CD14-positive monocyte (primary cell): Measurements from ENCODE around the gene TRIM52. TPM values are rescaled to one million over a fixed set of nuclear protein-coding genes. Genes with fewer than 3 reads are reported as not detected.

Experiments used
- DNase-seq, 3 donors: peaks; one replicate each; pipeline ENCODE4 v3.0.0-alpha.2; 2011 to 2022
- H2AFZ ChIP-seq: 2 replicates; pipeline ENCODE4 v1.6.0; 2012; ENCODE audit warnings: mild to moderate bottlenecking, low read depth, low read length, inconsistent platforms; ENCODE audit not compliant: insufficient read depth, poor library complexity, severe bottlenecking
- H3K27ac ChIP-seq, 2 donors: 1 replicate in 1 of 2; 2 replicates in 1 of 2; pipeline ENCODE4 v1.5.1; 2012 to 2013; ENCODE audit warnings: low read length in 2 of 2, control low read depth in 1 of 2, inconsistent platforms in 1 of 2, low read depth in 1 of 2, mild to moderate bottlenecking in 1 of 2
- H3K27me3 ChIP-seq, 2 donors: one replicate each; pipeline versions ENCODE4 v1.6.0 to v1.6.1; 2011 to 2013; ENCODE audit warnings: low read length in 2 of 2; ENCODE audit not compliant: control insufficient read depth in 2 of 2, insufficient read depth in 2 of 2
- H3K36me3 ChIP-seq, 2 donors: replicated peaks in 1 of 2; 1 replicate in 1 of 2; 2 replicates in 1 of 2; pipeline versions ENCODE4 v1.5.1 to v1.6.1; 2012 to 2013; ENCODE audit warnings: low read length in 2 of 2, control low read depth in 1 of 2, inconsistent platforms in 1 of 2, mild to moderate bottlenecking in 1 of 2; ENCODE audit not compliant: insufficient read depth in 2 of 2, control insufficient read depth in 1 of 2
- H3K4me1 ChIP-seq, 2 donors: 1 replicate in 1 of 2; 2 replicates in 1 of 2; pipeline versions ENCODE4 v1.5.1 to v1.6.1; 2012 to 2013; ENCODE audit warnings: low read length in 2 of 2, control low read depth in 1 of 2, inconsistent platforms in 1 of 2, mild to moderate bottlenecking in 1 of 2, moderate library complexity in 1 of 2; ENCODE audit not compliant: insufficient read depth in 2 of 2, control insufficient read depth in 1 of 2
- H3K4me2 ChIP-seq: replicated peaks from 2 replicates; pipeline ENCODE3; 2012; ENCODE audit warnings: low read length, moderate library complexity, mild to moderate bottlenecking; ENCODE audit not compliant: poor library complexity, severe bottlenecking; ENCODE audit errors: extremely low read depth
- H3K4me3 ChIP-seq, 3 experiments: fragments of 200-600 bp in 1 of 3; sonication (generic) in 1 of 3; replicated peaks in 1 of 3; 1 replicate in 2 of 3; 2 replicates in 1 of 3; pipeline ENCODE4 v1.5.1; 2011 to 2013; ENCODE audit warnings: low read length in 3 of 3, mild to moderate bottlenecking in 3 of 3, control low read depth in 2 of 3, low read depth in 2 of 3, inconsistent platforms in 1 of 3, moderate library complexity in 1 of 3
- H3K79me2 ChIP-seq: 2 replicates; pipeline ENCODE4 v1.6.0; 2012; ENCODE audit warnings: mild to moderate bottlenecking, control low read depth, inconsistent platforms, low read length, moderate library complexity; ENCODE audit not compliant: insufficient read depth
- H3K9ac ChIP-seq: 2 replicates; pipeline ENCODE4 v1.6.0; 2017; ENCODE audit warnings: low read length, mild to moderate bottlenecking; ENCODE audit not compliant: insufficient read depth, poor library complexity, severe bottlenecking
- H3K9me3 ChIP-seq, 2 donors: replicated peaks in 1 of 2; 1 replicate in 1 of 2; 2 replicates in 1 of 2; pipeline versions ENCODE4 v1.5.1 to v1.6.1; 2012 to 2013; ENCODE audit warnings: low read length in 2 of 2, control low read depth in 1 of 2; ENCODE audit not compliant: control insufficient read depth in 1 of 2, insufficient read depth in 1 of 2
- H4K20me1 ChIP-seq: 2 replicates; pipeline ENCODE4 v1.6.0; 2012; ENCODE audit warnings: mild to moderate bottlenecking, low read length, control low read depth, moderate library complexity; ENCODE audit not compliant: insufficient read depth
- H3K27ac Mint-ChIP-seq, 7 donors: one replicate each; pipeline ENCODE4 v1.8.0; 2020; ENCODE audit warnings: mild to moderate bottlenecking in 7 of 7, mixed read lengths in 7 of 7, moderate library complexity in 6 of 7, inconsistent platforms in 2 of 7
- H3K27me3 Mint-ChIP-seq, 3 donors: one replicate each; pipeline ENCODE4 v1.8.0; 2021 to 2022; ENCODE audit warnings: low read depth in 3 of 3, mild to moderate bottlenecking in 3 of 3, mixed read lengths in 3 of 3, moderate library complexity in 3 of 3, inconsistent platforms in 1 of 3
- H3K36me3 Mint-ChIP-seq, 2 donors: one replicate each; pipeline ENCODE4 v1.8.0; 2020; ENCODE audit warnings: mixed read lengths in 2 of 2, inconsistent platforms in 1 of 2, mild to moderate bottlenecking in 1 of 2
- H3K4me1 Mint-ChIP-seq: one replicate; pipeline ENCODE4 v1.8.0; 2020; ENCODE audit warnings: mild to moderate bottlenecking, mixed read lengths
- H3K4me3 Mint-ChIP-seq, 2 donors: one replicate each; pipeline ENCODE4 v1.8.0; 2020; ENCODE audit warnings: mild to moderate bottlenecking in 2 of 2, mixed read lengths in 2 of 2, moderate library complexity in 1 of 2
- H3K9me3 Mint-ChIP-seq, 7 donors: one replicate each; pipeline ENCODE4 v1.8.0; 2020 to 2022; ENCODE audit warnings: mixed read lengths in 7 of 7, mild to moderate bottlenecking in 6 of 7, moderate library complexity in 6 of 7, inconsistent platforms in 2 of 7
- WGBS: methylation state at CpG from one replicate; pipeline ENCODE4 v1.1.5; 2013; ENCODE audit warnings: missing lambda C conversion rate; ENCODE audit not compliant: insufficient coverage; 5-methylcytosine and 5-hydroxymethylcytosine counted together
- intact Hi-C, 2 donors: fragments of 100-400 bp; cut with micrococcal nuclease; formaldehyde crosslinking; loops; one replicate each; pipeline versions ENCODE4 v1.15.0 to v1.15.1; 2023
- polyA plus RNA-seq, 3 donors: library from polyadenylated mRNA; depleted of rRNA in 1 of 3; unstranded in 2 of 3; stranded (reverse) in 1 of 3; fragments of 300-500 nt in 2 of 3; fragments of >200 nt in 1 of 3; fragmentation: Illumina TruSeq in 2 of 3; gene quantifications; 1 replicate in 2 of 3; 2 replicates in 1 of 3; pipeline ENCODE4 v1.2.3, GENCODE V29; 2012 to 2021
- TF ChIP-seq, protein P1 (sequence below): fragments of 200-600 bp; IDR thresholded peaks from one replicate; pipeline ENCODE4 v1.8.0; 2022; ENCODE audit warnings: antibody characterized with exemption, mild to moderate bottlenecking

The TRIM52 gene
- polyA plus RNA-seq, 3 donors = 5.7 to 26.0 (median 8.5) TPM

DNA sequence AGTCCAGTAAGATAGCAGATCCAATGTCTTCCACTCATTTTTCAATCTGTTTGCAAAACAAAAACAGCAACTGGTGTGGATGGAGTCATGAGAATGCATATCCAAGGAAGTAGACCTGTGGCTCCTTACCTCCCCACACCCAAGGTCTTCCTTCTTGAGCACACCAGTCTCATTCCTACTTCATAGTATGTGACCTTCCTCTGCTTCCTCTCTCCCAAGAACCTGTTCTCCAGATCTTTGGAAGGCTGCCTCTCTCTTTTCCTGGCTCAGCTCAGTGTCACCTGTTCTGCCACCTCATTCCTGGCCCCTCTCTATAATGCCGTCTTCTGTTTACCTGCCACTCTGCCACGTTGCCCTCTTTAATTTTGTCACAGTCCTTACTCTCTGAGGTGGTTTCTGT lies 48.0 kb downstream of the TRIM52 start:
- H3K36me3 Mint-ChIP-seq = no peaks in the 10 kb centered on the region
- H4K20me1 ChIP-seq = no peaks in the 10 kb centered on the region
- no peaks in the 10 kb centered on the region for H3K79me2 ChIP-seq
- peaks cover 0 to 11% (median 2%) of the 10 kb centered on the region in 7 donors for H3K9me3 Mint-ChIP-seq
- no peak overlapping the region for H3K9ac ChIP-seq
- TF ChIP-seq, protein P1, sequence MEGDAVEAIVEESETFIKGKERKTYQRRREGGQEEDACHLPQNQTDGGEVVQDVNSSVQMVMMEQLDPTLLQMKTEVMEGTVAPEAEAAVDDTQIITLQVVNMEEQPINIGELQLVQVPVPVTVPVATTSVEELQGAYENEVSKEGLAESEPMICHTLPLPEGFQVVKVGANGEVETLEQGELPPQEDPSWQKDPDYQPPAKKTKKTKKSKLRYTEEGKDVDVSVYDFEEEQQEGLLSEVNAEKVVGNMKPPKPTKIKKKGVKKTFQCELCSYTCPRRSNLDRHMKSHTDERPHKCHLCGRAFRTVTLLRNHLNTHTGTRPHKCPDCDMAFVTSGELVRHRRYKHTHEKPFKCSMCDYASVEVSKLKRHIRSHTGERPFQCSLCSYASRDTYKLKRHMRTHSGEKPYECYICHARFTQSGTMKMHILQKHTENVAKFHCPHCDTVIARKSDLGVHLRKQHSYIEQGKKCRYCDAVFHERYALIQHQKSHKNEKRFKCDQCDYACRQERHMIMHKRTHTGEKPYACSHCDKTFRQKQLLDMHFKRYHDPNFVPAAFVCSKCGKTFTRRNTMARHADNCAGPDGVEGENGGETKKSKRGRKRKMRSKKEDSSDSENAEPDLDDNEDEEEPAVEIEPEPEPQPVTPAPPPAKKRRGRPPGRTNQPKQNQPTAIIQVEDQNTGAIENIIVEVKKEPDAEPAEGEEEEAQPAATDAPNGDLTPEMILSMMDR = no peak
- no peak overlapping the region for H3K4me3 ChIP-seq
- peaks cover 26 to 32% (median 28%) of the 10 kb centered on the region in 3 donors for H3K27me3 Mint-ChIP-seq
- H3K4me2 ChIP-seq = no peak overlapping the region
- H3K27ac Mint-ChIP-seq = no peak overlapping the region
- H3K4me1 Mint-ChIP-seq = peaks cover 22% of the 10 kb centered on the region
- DNase-seq = no peak
- no peaks in the 10 kb centered on the region for H3K36me3 ChIP-seq
- no peak overlapping the region for H3K4me3 Mint-ChIP-seq
- no peak overlapping the region for H2AFZ ChIP-seq
- no CpG with 5 or more reads among the region's 2 CpGs for WGBS
- H3K4me1 ChIP-seq = peaks cover 20 to 21% of the 10 kb centered on the region in 2 donors
- H3K27me3 ChIP-seq = peaks cover 12 to 32% of the 10 kb centered on the region in 2 donors
- no peaks in the 10 kb centered on the region for H3K9me3 ChIP-seq
- no peak overlapping the region for H3K27ac ChIP-seq
- intact Hi-C loops = no loop called here

DNA sequence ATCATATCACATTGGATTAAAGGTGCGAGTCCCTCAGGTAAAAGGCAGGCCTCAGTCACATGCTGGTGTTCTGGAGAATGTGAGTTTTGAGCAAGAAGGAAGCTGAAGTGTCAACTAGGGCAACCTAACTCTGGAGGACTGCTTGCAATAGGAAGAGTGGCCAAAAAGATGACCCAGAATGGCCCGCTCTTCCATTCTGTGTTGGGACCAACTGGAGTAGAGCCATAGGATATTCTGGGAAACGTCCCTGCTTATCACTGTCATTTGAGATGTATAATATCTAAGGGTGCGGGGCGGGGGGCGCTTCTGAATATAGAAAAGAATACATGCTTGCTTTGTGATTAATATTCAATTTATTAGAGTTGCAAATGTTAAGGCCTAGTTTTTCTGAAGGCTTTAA lies 48.9 kb downstream of the TRIM52 start:
- WGBS = 96% methylated on average over 3 of the region's 6 CpGs
- no peak overlapping the region for H3K27ac Mint-ChIP-seq

More for the DNA sequence above, 48.9 kb downstream of the TRIM52 start:
- H4K20me1 ChIP-seq = no peaks in the 10 kb centered on the region
- no peaks in the 10 kb centered on the region for H3K9me3 ChIP-seq
- H3K4me3 Mint-ChIP-seq = no peak overlapping the region
- no peak overlapping the region for H3K4me3 ChIP-seq
- no peak overlapping the region for H3K27ac ChIP-seq
- TF ChIP-seq, protein P1 = no peak
- H3K4me1 Mint-ChIP-seq = peaks cover 21% of the 10 kb centered on the region
- H3K27me3 ChIP-seq = peaks cover 8 to 32% of the 10 kb centered on the region in 2 donors
- no peak overlapping the region for H2AFZ ChIP-seq
- H3K36me3 ChIP-seq = no peaks in the 10 kb centered on the region
- H3K9me3 Mint-ChIP-seq = peaks cover 0 to 14% (median 3%) of the 10 kb centered on the region in 7 donors
- peaks cover 18 to 20% of the 10 kb centered on the region in 2 donors for H3K4me1 ChIP-seq
- no peak overlapping the region for H3K9ac ChIP-seq
- peaks cover 0 to 3% of the 10 kb centered on the region in 2 donors for H3K36me3 Mint-ChIP-seq
- peaks cover 23 to 29% (median 28%) of the 10 kb centered on the region in 3 donors for H3K27me3 Mint-ChIP-seq
- DNase-seq = no peak
- no peaks in the 10 kb centered on the region for H3K79me2 ChIP-seq
- intact Hi-C loops = no loop called here
- no peak overlapping the region for H3K4me2 ChIP-seq
